Dedifferentiated amniotic fluid mesenchymal stem cell (primary cell): ENCODE data around the gene UHRF2.
"Not testable (repeated sequence)": the region's sequence is repeated elsewhere in the genome, so short reads cannot be mapped to it uniquely, and the experiment has no call there.

ENCODE experiments used
- DNase-seq: peaks from one replicate; pipeline ENCODE4 v3.0.0-alpha.2; 2016; ENCODE audit errors: extremely low spot score

Gene UHRF2

GRCh38 chr9:6488395-6488794, 75.4 kb downstream of the UHRF2 start:
- DNase-seq, result no peak

- DNase-seq, result no peak
These were observed 76.1 kb downstream of the UHRF2 start for GRCh38 chr9:6489099-6489498.

GRCh38 chr9:6490863-6491262, 77.9 kb downstream of the UHRF2 start:
- DNase-seq, result no peak

GRCh38 chr9:6495466-6495865, 82.5 kb downstream of the UHRF2 start:
- DNase-seq, result no peak

GRCh38 chr9:6498982-6499381, 86.0 kb downstream of the UHRF2 start:
- peak; percentile 68 for DNase-seq

- no peak for DNase-seq
These were observed 88.7 kb downstream of the UHRF2 start for GRCh38 chr9:6501526-6502210.

GRCh38 chr9:6502399-6502798, 89.4 kb downstream of the UHRF2 start:
- DNase-seq, result no peak

GRCh38 chr9:6506571-6506970, 93.6 kb downstream of the UHRF2 start:
- DNase-seq, result no peak

GRCh38 chr9:6512085-6512657, 99.2 kb downstream of the UHRF2 start:
- DNase-seq, result peak; percentile 49

GRCh38 chr9:6522263-6522662, 109.3 kb downstream of the UHRF2 start:
- DNase-seq, result no peak

- DNase-seq, result no peak
These were observed 112.5 kb downstream of the UHRF2 start for GRCh38 chr9:6525326-6526045.

GRCh38 chr9:6535594-6535993, 122.6 kb downstream of the UHRF2 start:
- DNase-seq, result no peak

- no peak for DNase-seq
These were observed 125.7 kb downstream of the UHRF2 start for GRCh38 chr9:6538666-6539071.

- not testable (repeated sequence) for DNase-seq
These were observed 129.6 kb downstream of the UHRF2 start for GRCh38 chr9:6542617-6543016.

- no peak for DNase-seq
These were observed 130.2 kb downstream of the UHRF2 start for GRCh38 chr9:6543204-6543603.

- no peak for DNase-seq
These were observed 132.2 kb downstream of the UHRF2 start for GRCh38 chr9:6545017-6545691.

GRCh38 chr9:6549106-6549800, 136.3 kb downstream of the UHRF2 start:
- no peak for DNase-seq

- DNase-seq, result no peak
These were observed 138.1 kb downstream of the UHRF2 start for GRCh38 chr9:6551136-6551535.

- DNase-seq, result peak; percentile 63
These were observed 139.0 kb downstream of the UHRF2 start for GRCh38 chr9:6552033-6552432.

GRCh38 chr9:6552498-6553121, 139.6 kb downstream of the UHRF2 start:
- DNase-seq, result no peak

- no peak for DNase-seq
These were observed 140.9 kb downstream of the UHRF2 start for GRCh38 chr9:6553866-6554265.
